ENCODE measurements around the gene C1orf35. TPM values are rescaled to one million over a fixed set of nuclear protein-coding genes. Genes with fewer than 3 reads are reported as not detected.

C1orf35 gene
- total and polyA plus RNA-seq, 2 of the 8 experiments (the other 6 are each of a cell fraction or from before 2014, with no cell fraction given) = 18.6 to 19.9 TPM

GRCh38 chr1:228139931-228140723 lies 37.0 kb upstream of the C1orf35 start, which contains the start of gene GUK1 (continued):
- TF ChIP-seq MAFK (IDR thresholded peaks at IDR 0.05; ENCODE audit: low read depth, low read length) (no peak), CHD2 (IDR thresholded peaks at IDR 0.05; ENCODE audit: low read length) (no peak; the same call in 1 of the 2 replicates), E2F6 (IDR thresholded peaks at IDR 0.05) (no peak), EGR1 (IDR thresholded peaks at IDR 0.05; ENCODE audit: borderline replicate concordance, low read depth, low read length) (peak; percentile 68; the same call in 1 of the 2 replicates), SAP30 (IDR thresholded peaks at IDR 0.05; ENCODE audit: insufficient read depth, insufficient replicate concordance, low read length) (no peak), RNF2 (IDR thresholded peaks at IDR 0.05; ENCODE audit: borderline replicate concordance, low read depth, low read length, missing control alignments, poor library complexity, severe bottlenecking) (no peak), HDAC6 (IDR thresholded peaks at IDR 0.05; ENCODE audit: low read depth, low read length) (no peak), YY1 (IDR thresholded peaks at IDR 0.05; ENCODE audit: low read depth, low read length) (no peak), TAF1 (IDR thresholded peaks at IDR 0.05; ENCODE audit: low read depth, low read length) (peak; percentile 88), BCL11A (IDR thresholded peaks at IDR 0.05; ENCODE audit: low read depth in 2 of 2, low read length in 2 of 2) (no peak), POLR2A (IDR thresholded peaks at IDR 0.05; ENCODE audit: control extremely low read depth in 1 of 2, low read depth in 2 of 2, low read length in 2 of 2) (peak in 1 of 2 experiments; percentile 90; a peak in 2 of 3 replicates), TBP (IDR thresholded peaks at IDR 0.05; ENCODE audit: low read depth, low read length) (peak; percentile 78), ATF2 (IDR thresholded peaks at IDR 0.05; ENCODE audit: low read length) (no peak), TEAD4 (IDR thresholded peaks at IDR 0.05; ENCODE audit: low read depth, low read length) (no peak), SP1 (IDR thresholded peaks at IDR 0.05; ENCODE audit: low read depth, low read length) (peak; percentile 39; the same call in 1 of the 2 replicates), RXRA (IDR thresholded peaks at IDR 0.05; ENCODE audit: insufficient read depth, low read depth, low read length) (0 out of 2 replicates have a peak, but pooled peaks have one; percentile 20), TAF7 (optimal IDR thresholded peaks at IDR 0.05; ENCODE audit: borderline replicate concordance, low read depth, low read length) (peak; percentile 72), BACH1 (IDR thresholded peaks at IDR 0.05; ENCODE audit: low read length) (peak; percentile 91), RBBP5 (IDR thresholded peaks at IDR 0.05; ENCODE audit: borderline replicate concordance, low read depth, low read length) (peak; percentile 60; the same call in 1 of the 2 replicates), HDAC2 (IDR thresholded peaks at IDR 0.05; ENCODE audit: borderline replicate concordance in 1 of 2, low read depth in 2 of 2, low read length in 2 of 2) (peak in 1 of 2 experiments; percentile 81; a peak in 2 of 4 replicates), KDM4A (IDR thresholded peaks at IDR 0.05; ENCODE audit: low read depth, low read length, severe bottlenecking) (peak; percentile 89)
